OCI-LY3 (cell line): ENCODE measurements around the gene ARL6IP6.
"Not testable (repeated sequence)": the region's sequence is repeated elsewhere in the genome, so short reads cannot be mapped to it uniquely, and the experiment has no call there.

Experiments used
- H2AFZ ChIP-seq: fragments of 200-600, 300-600 bp; shearing (Covaris generic); 2 replicates; pipeline ENCODE4 v1.6.0; 2014; ENCODE audit warnings: antibody characterized with exemption, low read depth, low read length
- H3K27ac ChIP-seq: fragments of 200-600, 300-600 bp; sonication (generic); 2 replicates; pipeline ENCODE4 v1.5.1; 2014; ENCODE audit warnings: mild to moderate bottlenecking, low read length, moderate library complexity, mixed read lengths
- H3K27me3 ChIP-seq: fragments of 200-600, 300-600 bp; sonication (generic); 2 replicates; pipeline ENCODE4 v1.6.1; 2014; ENCODE audit warnings: low read depth, low read length, mixed read lengths
- H3K36me3 ChIP-seq: fragments of 200-600, 300-600 bp; sonication (generic); replicated peaks from 2 replicates; pipeline ENCODE3; 2014; ENCODE audit warnings: low read depth, low read length, mixed read lengths
- H3K4me1 ChIP-seq: fragments of 300-600, 200-600 bp; sonication (generic); 2 replicates; pipeline ENCODE4 v1.6.1; 2014; ENCODE audit warnings: low read length, mixed read lengths
- H3K4me2 ChIP-seq: fragments of 200-600, 300-600 bp; sonication (generic); 2 replicates; pipeline ENCODE4 v1.6.1; 2014; ENCODE audit warnings: low read length, mixed read lengths
- H3K4me3 ChIP-seq: fragments of 300-600, 200-600 bp; sonication (generic); 2 replicates; pipeline ENCODE4 v1.5.1; 2014; ENCODE audit warnings: antibody characterized with exemption, mild to moderate bottlenecking, low read length, moderate library complexity
- H3K79me2 ChIP-seq: fragments of 300-600, 200-600 bp; shearing (Covaris generic); 2 replicates; pipeline ENCODE4 v1.6.1; 2014; ENCODE audit warnings: mild to moderate bottlenecking, low read length, mixed read lengths
- H3K9ac ChIP-seq: fragments of 300-600, 200-600 bp; shearing (Covaris generic); 2 replicates; pipeline ENCODE4 v1.6.0; 2014; ENCODE audit warnings: mild to moderate bottlenecking, low read length, moderate library complexity
- H3K9me3 ChIP-seq: fragments of 200-600, 300-600 bp; shearing (Covaris generic); 2 replicates; pipeline ENCODE4 v1.6.1; 2014; ENCODE audit warnings: low read length, mixed read lengths; ENCODE audit not compliant: insufficient read depth
- H4K20me1 ChIP-seq: fragments of 200-600, 300-600 bp; sonication (generic); 2 replicates; pipeline ENCODE4 v1.6.1; 2016; ENCODE audit warnings: low read length, mixed read lengths; ENCODE audit not compliant: insufficient read depth
- EZH2phosphoT487 ChIP-seq: fragments of 200-600 bp; shearing (Covaris generic); IDR thresholded peaks from 2 replicates; pipeline ENCODE4 v1.6.1; 2018; ENCODE audit warnings: antibody characterized with exemption, mixed run types, low read depth
- TF ChIP-seq, protein P1 (sequence below): fragments of 200-600, 300-600 bp; sonication (generic); IDR thresholded peaks from 2 replicates; pipeline ENCODE4 v1.5.1; 2014; ENCODE audit warnings: antibody characterized with exemption, low read length, low read depth

Gene ARL6IP6

DNA sequence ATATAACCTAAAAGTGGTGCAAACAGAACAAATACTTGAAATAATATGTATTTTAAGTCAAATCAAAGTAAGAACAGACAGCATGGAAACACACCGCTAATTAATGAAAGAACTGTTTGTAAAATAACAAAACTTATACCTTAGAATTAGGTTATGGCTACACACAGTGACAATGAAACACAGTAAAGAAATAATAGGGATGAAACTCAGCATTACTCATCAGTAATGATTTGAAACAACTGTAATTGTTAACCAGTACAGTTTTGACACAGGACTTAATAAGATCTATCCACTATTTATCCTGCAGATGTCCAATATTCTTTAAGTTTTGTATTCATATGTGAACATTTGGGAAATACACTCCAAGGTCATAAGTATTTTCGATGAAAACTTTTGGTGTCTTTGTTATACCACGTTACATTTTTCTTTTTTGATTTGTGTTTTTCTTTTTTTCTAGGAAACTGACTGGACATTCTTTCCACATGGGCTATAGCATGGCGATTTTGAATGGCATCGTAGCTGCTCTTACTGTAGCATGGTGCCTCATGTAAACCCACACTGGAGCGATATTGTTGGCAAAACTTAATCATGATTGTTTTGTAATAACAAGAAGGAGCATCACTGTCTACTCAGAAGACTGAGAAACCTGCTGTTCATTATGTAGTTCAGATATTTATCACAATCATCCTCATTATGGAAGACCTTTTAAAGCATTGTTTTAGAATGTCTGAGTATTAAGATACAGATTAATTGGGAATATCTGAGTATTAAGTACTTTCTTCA, 41.1 kb downstream of the ARL6IP6 start:
- Histone ChIP-seq H3K9ac (no peak overlapping the region), H3K4me1 (peaks cover 13% of the 10 kb centered on the region), H3K4me3 (no peak overlapping the region), H3K27ac (no peak overlapping the region), H2AFZ (no peak overlapping the region), H3K4me2 (no peak overlapping the region), H3K36me3 (peaks cover 46% of the 10 kb centered on the region), H3K79me2 (no peaks in the 10 kb centered on the region), H4K20me1 (peaks cover 11% of the 10 kb centered on the region; the same call in 1 of the 2 replicates), H3K27me3 (no peaks in the 10 kb centered on the region), H3K9me3 (no peaks in the 10 kb centered on the region)
- no peak for TF ChIP-seq EZH2phosphoT487
- TF ChIP-seq, protein P1, sequence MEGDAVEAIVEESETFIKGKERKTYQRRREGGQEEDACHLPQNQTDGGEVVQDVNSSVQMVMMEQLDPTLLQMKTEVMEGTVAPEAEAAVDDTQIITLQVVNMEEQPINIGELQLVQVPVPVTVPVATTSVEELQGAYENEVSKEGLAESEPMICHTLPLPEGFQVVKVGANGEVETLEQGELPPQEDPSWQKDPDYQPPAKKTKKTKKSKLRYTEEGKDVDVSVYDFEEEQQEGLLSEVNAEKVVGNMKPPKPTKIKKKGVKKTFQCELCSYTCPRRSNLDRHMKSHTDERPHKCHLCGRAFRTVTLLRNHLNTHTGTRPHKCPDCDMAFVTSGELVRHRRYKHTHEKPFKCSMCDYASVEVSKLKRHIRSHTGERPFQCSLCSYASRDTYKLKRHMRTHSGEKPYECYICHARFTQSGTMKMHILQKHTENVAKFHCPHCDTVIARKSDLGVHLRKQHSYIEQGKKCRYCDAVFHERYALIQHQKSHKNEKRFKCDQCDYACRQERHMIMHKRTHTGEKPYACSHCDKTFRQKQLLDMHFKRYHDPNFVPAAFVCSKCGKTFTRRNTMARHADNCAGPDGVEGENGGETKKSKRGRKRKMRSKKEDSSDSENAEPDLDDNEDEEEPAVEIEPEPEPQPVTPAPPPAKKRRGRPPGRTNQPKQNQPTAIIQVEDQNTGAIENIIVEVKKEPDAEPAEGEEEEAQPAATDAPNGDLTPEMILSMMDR, result no peak

- 0 out of 2 replicates have a peak, but pooled peaks cover 5% of the 10 kb centered on the region for H4K20me1 ChIP-seq
- no peak overlapping the region for H3K4me3 ChIP-seq
- H3K27ac ChIP-seq, result no peak overlapping the region
- TF ChIP-seq, protein P1, result no peak
- no peak for TF ChIP-seq EZH2phosphoT487
- no peaks in the 10 kb centered on the region for H3K4me1 ChIP-seq
- no peaks in the 10 kb centered on the region for H3K27me3 ChIP-seq
- no peaks in the 10 kb centered on the region for H3K79me2 ChIP-seq
- H3K9me3 ChIP-seq, result no peaks in the 10 kb centered on the region
- H2AFZ ChIP-seq, result no peak overlapping the region
- H3K36me3 ChIP-seq, result peaks cover 50% of the 10 kb centered on the region
- H3K4me2 ChIP-seq, result no peak overlapping the region
- no peak overlapping the region for H3K9ac ChIP-seq
Measured at GRCh38 chr2:152761214-152761613, 42.8 kb downstream of the ARL6IP6 start.

DNA sequence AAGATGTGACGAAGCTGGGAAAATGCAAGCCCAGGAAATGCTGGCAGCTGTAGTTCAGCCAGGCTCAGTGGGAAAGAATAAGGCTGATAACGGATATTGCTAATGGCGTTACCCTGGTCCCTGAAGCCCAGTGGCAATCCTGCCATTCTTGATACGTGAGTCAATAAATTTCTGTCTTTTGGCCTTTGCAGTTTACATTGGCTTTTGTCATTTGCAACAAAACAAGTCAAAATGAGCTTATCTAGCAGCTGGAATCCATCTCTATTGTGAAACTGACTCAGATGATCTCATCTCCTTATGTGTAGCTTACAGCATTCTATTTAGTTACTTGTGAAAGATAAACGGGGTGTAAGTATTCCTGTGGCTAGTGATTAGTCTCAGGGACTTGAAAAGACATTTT, 43.8 kb downstream of the ARL6IP6 start:
- Histone ChIP-seq H3K9me3 (no peaks in the 10 kb centered on the region), H4K20me1 (0 out of 2 replicates have a peak, but pooled peaks cover 5% of the 10 kb centered on the region), H2AFZ (no peak overlapping the region), H3K4me3 (no peak overlapping the region), H3K27ac (no peak overlapping the region), H3K9ac (no peak overlapping the region), H3K36me3 (peaks cover 44% of the 10 kb centered on the region), H3K4me1 (no peaks in the 10 kb centered on the region), H3K27me3 (no peaks in the 10 kb centered on the region), H3K79me2 (no peaks in the 10 kb centered on the region), H3K4me2 (no peak overlapping the region)
- TF ChIP-seq, protein P1, result no peak
- no peak for TF ChIP-seq EZH2phosphoT487

GRCh38 chr2:152763208-152763607, 44.8 kb downstream of the ARL6IP6 start:
- peaks cover 39% of the 10 kb centered on the region for H3K36me3 ChIP-seq

More at GRCh38 chr2:152763208-152763607, 44.8 kb downstream of the ARL6IP6 start:
- H3K4me1 ChIP-seq, H3K27ac ChIP-seq, H3K9me3 ChIP-seq, H3K9ac ChIP-seq, H4K20me1 ChIP-seq, H3K4me2 ChIP-seq, H3K4me3 ChIP-seq, H3K79me2 ChIP-seq, H2AFZ ChIP-seq, H3K27me3 ChIP-seq: not testable (repeated sequence)
